Neural cell (in vitro differentiated cells): ENCODE data around the gene MPHOSPH9. TPM values are rescaled to one million over a fixed set of nuclear protein-coding genes. Genes with fewer than 3 reads are reported as not detected.

Experiments used
- H2AFZ ChIP-seq: fragments of 200-600, 300-800 bp; sonication (generic), shearing (Covaris generic); 2 replicates; pipeline ENCODE4 v1.6.0; 2014; ENCODE audit warnings: low read depth, mild to moderate bottlenecking, antibody characterized with exemption, low read length, moderate library complexity
- H3F3A ChIP-seq: fragments of 200-600 bp; shearing (Covaris generic); 2 replicates; pipeline ENCODE4 v1.6.1; 2016; ENCODE audit warnings: mild to moderate bottlenecking, moderate library complexity, mixed read lengths, antibody characterized with exemption, low read length; ENCODE audit not compliant: insufficient read depth, poor library complexity, severe bottlenecking
- H3K27ac ChIP-seq: fragments of 200-600, 300-800 bp; sonication (generic), shearing (Covaris generic); 2 replicates; pipeline ENCODE4 v1.5.1; 2014; ENCODE audit warnings: mild to moderate bottlenecking, low read length, moderate library complexity
- H3K27me3 ChIP-seq: fragments of 300-800, 200-600 bp; sonication (generic), shearing (Covaris generic); 2 replicates; pipeline ENCODE4 v1.6.0; 2014; ENCODE audit warnings: mild to moderate bottlenecking, low read depth, low read length, moderate library complexity; ENCODE audit not compliant: insufficient read depth
- H3K36me3 ChIP-seq: fragments of 300-800, 200-600 bp; sonication (generic), shearing (Covaris generic); 2 replicates; pipeline ENCODE4 v1.5.1; 2014; ENCODE audit warnings: mild to moderate bottlenecking, antibody characterized with exemption, low read length, moderate library complexity; ENCODE audit not compliant: insufficient read depth
- H3K4me2 ChIP-seq: fragments of 300-800, 200-600 bp; sonication (generic), shearing (Covaris generic); 2 replicates; pipeline ENCODE4 v1.6.0; 2014; ENCODE audit warnings: mild to moderate bottlenecking, low read length
- H3K4me3 ChIP-seq: fragments of 300-800, 200-600 bp; sonication (generic), shearing (Covaris generic); 2 replicates; pipeline ENCODE4 v1.5.1; 2014; ENCODE audit warnings: mild to moderate bottlenecking, low read length, moderate library complexity
- H3K79me2 ChIP-seq: fragments of 200-600 bp; shearing (Covaris generic); replicated peaks from 2 replicates; pipeline ENCODE4 v1.6.0; 2014; ENCODE audit warnings: mild to moderate bottlenecking, low read length, moderate library complexity; ENCODE audit not compliant: insufficient read depth
- H3K9ac ChIP-seq: fragments of 300-800, 200-600 bp; sonication (generic), shearing (Covaris generic); 2 replicates; pipeline ENCODE4 v1.6.1; 2016; ENCODE audit warnings: mild to moderate bottlenecking, low read length, mixed read lengths
- H3K9me2 ChIP-seq: fragments of 200-600 bp; shearing (Covaris generic); 2 replicates; pipeline ENCODE4 v1.6.1; 2016; ENCODE audit warnings: mild to moderate bottlenecking, low read length, mixed read lengths; ENCODE audit not compliant: insufficient read depth
- H3K9me3 ChIP-seq: fragments of 200-600, 300-800 bp; sonication (generic), shearing (Covaris generic); 2 replicates; pipeline ENCODE4 v1.6.1; 2016; ENCODE audit warnings: mild to moderate bottlenecking, mixed run types, low read length, moderate library complexity, mixed read lengths
- H4K20me1 ChIP-seq: fragments of 200-600 bp; shearing (Covaris generic); 2 replicates; pipeline ENCODE4 v1.6.1; 2016; ENCODE audit warnings: mild to moderate bottlenecking, mixed run types; ENCODE audit not compliant: insufficient read depth
- EP300 ChIP-seq: fragments of 450-650 bp; conservative IDR thresholded peaks from 2 replicates; pipeline ENCODE4 v1.6.1; 2014; ENCODE audit warnings: antibody characterized with exemption, mild to moderate bottlenecking, moderate library complexity; ENCODE audit not compliant: poor library complexity, severe bottlenecking
- EZH2 ChIP-seq: fragments of 200-600, 300-800 bp; shearing (Covaris generic), sonication (generic); IDR thresholded peaks from 2 replicates; pipeline ENCODE4 v1.6.1; 2014; ENCODE audit warnings: antibody characterized with exemption, low read length, borderline replicate concordance, mild to moderate bottlenecking; ENCODE audit not compliant: insufficient read depth, poor library complexity, severe bottlenecking
- MXI1 ChIP-seq: fragments of 450-650 bp; conservative IDR thresholded peaks from 2 replicates; pipeline ENCODE4 v1.6.1; 2014; ENCODE audit warnings: antibody characterized with exemption, mild to moderate bottlenecking; ENCODE audit not compliant: poor library complexity, severe bottlenecking
- POLR2AphosphoS5 ChIP-seq: IDR thresholded peaks from 2 replicates; pipeline ENCODE4 v1.6.1; 2012
- RAD21 ChIP-seq: fragments of 450-650 bp; conservative IDR thresholded peaks from 2 replicates; pipeline ENCODE4 v1.6.1; 2014; ENCODE audit warnings: antibody characterized with exemption, mild to moderate bottlenecking, moderate library complexity
- SMC3 ChIP-seq: fragments of 450-650 bp; conservative IDR thresholded peaks from 2 replicates; pipeline ENCODE4 v1.6.1; 2014; ENCODE audit warnings: antibody characterized with exemption, mild to moderate bottlenecking, moderate library complexity; ENCODE audit not compliant: poor library complexity
- TAF1 ChIP-seq: IDR thresholded peaks from 2 replicates; pipeline ENCODE4 v1.6.1; 2012; ENCODE audit warnings: low read depth
- polyA plus RNA-seq: library from polyadenylated mRNA; depleted of rRNA; stranded (reverse); fragments of >200 nt; gene quantifications from 2 replicates; pipeline ENCODE4 v1.2.3, GENCODE V29; 2014
- TF ChIP-seq, protein P1 (sequence below): fragments of 450-650 bp; IDR thresholded peaks from 2 replicates; pipeline ENCODE4 v1.5.1; 2014; ENCODE audit warnings: antibody characterized with exemption, mild to moderate bottlenecking, moderate library complexity; ENCODE audit not compliant: poor library complexity, severe bottlenecking
- TF ChIP-seq, protein P2 (sequence below): IDR thresholded peaks from 2 replicates; pipeline ENCODE4 v1.6.1; 2012; ENCODE audit warnings: borderline replicate concordance

Gene MPHOSPH9
- polyA plus RNA-seq, 1 donor from 2014 or later = 59.1 TPM

DNA sequence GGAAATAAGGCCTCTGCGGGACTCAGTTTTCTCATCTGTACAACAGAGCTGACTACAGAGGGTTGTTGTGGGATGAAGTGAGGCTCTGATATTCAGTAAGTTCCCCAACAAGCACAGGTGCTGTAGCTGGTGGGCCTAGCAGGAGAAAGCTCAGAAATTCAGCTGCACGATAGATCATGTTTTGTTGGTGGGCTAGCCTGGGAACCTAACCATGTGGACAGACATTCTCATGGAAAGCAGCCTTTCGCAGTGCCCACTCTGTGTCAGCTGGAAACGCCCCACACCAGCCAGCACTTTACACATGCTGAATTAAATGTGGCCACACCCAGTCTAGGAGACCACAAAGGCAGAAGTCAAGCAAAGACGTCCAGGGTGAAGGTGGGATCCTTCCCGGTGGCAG is 98.1 kb downstream of the MPHOSPH9 start:
- Histone ChIP-seq H3F3A (no peaks in the 10 kb centered on the region), H3K4me2 (no peak overlapping the region), H3K27ac (no peak overlapping the region), H2AFZ (no peak overlapping the region), H3K9me2 (no peaks in the 10 kb centered on the region), H3K36me3 (no peaks in the 10 kb centered on the region), H3K27me3 (no peaks in the 10 kb centered on the region), H3K4me3 (no peak overlapping the region), H3K9ac (no peak overlapping the region), H3K79me2 (no peaks in the 10 kb centered on the region), H4K20me1 (no peaks in the 10 kb centered on the region), H3K9me3 (no peaks in the 10 kb centered on the region)
- TF ChIP-seq POLR2AphosphoS5 (no peak), EP300 (no peak), TAF1 (no peak), RAD21 (no peak), MXI1 (no peak), SMC3 (no peak), EZH2 (no peak)
- TF ChIP-seq, protein P1, sequence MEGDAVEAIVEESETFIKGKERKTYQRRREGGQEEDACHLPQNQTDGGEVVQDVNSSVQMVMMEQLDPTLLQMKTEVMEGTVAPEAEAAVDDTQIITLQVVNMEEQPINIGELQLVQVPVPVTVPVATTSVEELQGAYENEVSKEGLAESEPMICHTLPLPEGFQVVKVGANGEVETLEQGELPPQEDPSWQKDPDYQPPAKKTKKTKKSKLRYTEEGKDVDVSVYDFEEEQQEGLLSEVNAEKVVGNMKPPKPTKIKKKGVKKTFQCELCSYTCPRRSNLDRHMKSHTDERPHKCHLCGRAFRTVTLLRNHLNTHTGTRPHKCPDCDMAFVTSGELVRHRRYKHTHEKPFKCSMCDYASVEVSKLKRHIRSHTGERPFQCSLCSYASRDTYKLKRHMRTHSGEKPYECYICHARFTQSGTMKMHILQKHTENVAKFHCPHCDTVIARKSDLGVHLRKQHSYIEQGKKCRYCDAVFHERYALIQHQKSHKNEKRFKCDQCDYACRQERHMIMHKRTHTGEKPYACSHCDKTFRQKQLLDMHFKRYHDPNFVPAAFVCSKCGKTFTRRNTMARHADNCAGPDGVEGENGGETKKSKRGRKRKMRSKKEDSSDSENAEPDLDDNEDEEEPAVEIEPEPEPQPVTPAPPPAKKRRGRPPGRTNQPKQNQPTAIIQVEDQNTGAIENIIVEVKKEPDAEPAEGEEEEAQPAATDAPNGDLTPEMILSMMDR = no peak
- TF ChIP-seq, protein P2, sequence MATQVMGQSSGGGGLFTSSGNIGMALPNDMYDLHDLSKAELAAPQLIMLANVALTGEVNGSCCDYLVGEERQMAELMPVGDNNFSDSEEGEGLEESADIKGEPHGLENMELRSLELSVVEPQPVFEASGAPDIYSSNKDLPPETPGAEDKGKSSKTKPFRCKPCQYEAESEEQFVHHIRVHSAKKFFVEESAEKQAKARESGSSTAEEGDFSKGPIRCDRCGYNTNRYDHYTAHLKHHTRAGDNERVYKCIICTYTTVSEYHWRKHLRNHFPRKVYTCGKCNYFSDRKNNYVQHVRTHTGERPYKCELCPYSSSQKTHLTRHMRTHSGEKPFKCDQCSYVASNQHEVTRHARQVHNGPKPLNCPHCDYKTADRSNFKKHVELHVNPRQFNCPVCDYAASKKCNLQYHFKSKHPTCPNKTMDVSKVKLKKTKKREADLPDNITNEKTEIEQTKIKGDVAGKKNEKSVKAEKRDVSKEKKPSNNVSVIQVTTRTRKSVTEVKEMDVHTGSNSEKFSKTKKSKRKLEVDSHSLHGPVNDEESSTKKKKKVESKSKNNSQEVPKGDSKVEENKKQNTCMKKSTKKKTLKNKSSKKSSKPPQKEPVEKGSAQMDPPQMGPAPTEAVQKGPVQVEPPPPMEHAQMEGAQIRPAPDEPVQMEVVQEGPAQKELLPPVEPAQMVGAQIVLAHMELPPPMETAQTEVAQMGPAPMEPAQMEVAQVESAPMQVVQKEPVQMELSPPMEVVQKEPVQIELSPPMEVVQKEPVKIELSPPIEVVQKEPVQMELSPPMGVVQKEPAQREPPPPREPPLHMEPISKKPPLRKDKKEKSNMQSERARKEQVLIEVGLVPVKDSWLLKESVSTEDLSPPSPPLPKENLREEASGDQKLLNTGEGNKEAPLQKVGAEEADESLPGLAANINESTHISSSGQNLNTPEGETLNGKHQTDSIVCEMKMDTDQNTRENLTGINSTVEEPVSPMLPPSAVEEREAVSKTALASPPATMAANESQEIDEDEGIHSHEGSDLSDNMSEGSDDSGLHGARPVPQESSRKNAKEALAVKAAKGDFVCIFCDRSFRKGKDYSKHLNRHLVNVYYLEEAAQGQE = no peak

DNA sequence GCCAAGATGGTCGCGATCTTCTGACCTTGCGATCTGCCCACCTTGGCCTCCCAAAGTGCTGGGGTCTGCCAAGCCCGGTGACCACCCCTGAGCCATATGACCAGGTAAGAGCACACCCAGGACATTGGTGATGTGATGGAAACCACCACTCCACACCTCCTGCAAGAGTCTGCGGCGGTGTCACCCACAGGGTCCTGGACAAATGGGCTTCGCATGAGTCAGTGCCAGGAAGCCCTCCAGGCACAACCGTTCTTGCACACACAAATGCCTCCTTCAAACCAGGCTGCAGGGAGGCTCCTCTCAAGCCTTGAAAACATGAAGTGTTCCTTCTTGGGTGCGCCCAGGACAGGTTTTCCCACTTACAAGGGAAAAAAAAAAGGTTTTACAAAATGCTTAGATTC is 98.7 kb downstream of the MPHOSPH9 start:
- Histone ChIP-seq H3K79me2 (no peaks in the 10 kb centered on the region), H3K9ac (no peak overlapping the region), H3K9me2 (no peaks in the 10 kb centered on the region), H3K4me2 (no peak overlapping the region), H3K9me3 (no peaks in the 10 kb centered on the region), H3K36me3 (no peaks in the 10 kb centered on the region), H2AFZ (no peak overlapping the region), H3F3A (no peaks in the 10 kb centered on the region), H4K20me1 (no peaks in the 10 kb centered on the region), H3K27ac (no peak overlapping the region), H3K27me3 (no peaks in the 10 kb centered on the region), H3K4me3 (no peak overlapping the region)
- no peak for TF ChIP-seq EZH2
- TF ChIP-seq EP300 = no peak
- no peak for TF ChIP-seq SMC3
- TF ChIP-seq RAD21 = no peak
- TF ChIP-seq, protein P1 = no peak
- TF ChIP-seq, protein P2 = no peak
- TF ChIP-seq TAF1 = no peak
- no peak for TF ChIP-seq MXI1
- TF ChIP-seq POLR2AphosphoS5 = no peak
